ENCODE measurements around the gene MPST.

GRCh38 chr22:37069319-37069718, 49.8 kb downstream of the MPST start:
- TF ChIP-seq CTCF (IDR thresholded peaks at IDR 0.05) (no peak), POLR2A (IDR thresholded peaks at IDR 0.05) (no peak), POLR2AphosphoS5 (IDR thresholded peaks at IDR 0.05) (no peak), EP300 (IDR thresholded peaks at IDR 0.05) (no peak)

Measured in suprapubic skin (tissue), 4 donors.